H1 (cell line): Measurements from ENCODE around the gene APOBEC2. TPM values are rescaled to one million over a fixed set of nuclear protein-coding genes. Genes with fewer than 3 reads are reported as not detected.

ENCODE experiments used
- CTCF ChIA-PET: fragments of 300-600 bp; sonication (Branson Sonifier 250); formaldehyde crosslinking; loops from one replicate; lab custom pipeline; 2021; ENCODE audit not compliant: partially characterized antibody; lab: Charles Lee
- POLR2A ChIA-PET: fragments of 300-600 bp; sonication (Branson Sonifier 250); formaldehyde crosslinking; loops from one replicate; lab custom pipeline; 2021; ENCODE audit warnings: inconsistent platforms; ENCODE audit not compliant: partially characterized antibody; lab: Charles Lee
- DNase-seq, 2 experiments: peaks; one replicate each; pipeline versions ENCODE4 v3.0.0 to v3.0.0-alpha.2; 2010 to 2022; ENCODE audit warnings: low spot score in 2 of 2, low read depth in 1 of 2, mixed read lengths in 1 of 2
- FAIRE-seq: peaks from 2 replicates; lab custom pipeline; 2011; peaks lifted over from hg19 to GRCh38; lab: Jason Lieb, UNC
- H2AFZ ChIP-seq: 2 replicates; pipeline ENCODE4 v1.8.1; 2012; ENCODE audit warnings: low read length, inconsistent platforms
- H2AK5ac ChIP-seq: 2 replicates; pipeline ENCODE4 v1.6.1; 2013; ENCODE audit warnings: low read depth, low read length
- H2BK120ac ChIP-seq: replicated peaks from 2 replicates; pipeline ENCODE3; 2013; ENCODE audit warnings: low read depth, low read length, inconsistent platforms
- H2BK12ac ChIP-seq: 2 replicates; pipeline ENCODE4 v1.6.1; 2013; ENCODE audit warnings: low read depth, low read length
- H2BK15ac ChIP-seq: 2 replicates; pipeline ENCODE4 v1.6.1; 2013; ENCODE audit warnings: low read length
- H2BK20ac ChIP-seq: 2 replicates; pipeline ENCODE4 v1.6.1; 2013; ENCODE audit warnings: low read length
- H2BK5ac ChIP-seq: 2 replicates; pipeline ENCODE4 v1.6.1; 2013; ENCODE audit warnings: low read depth, low read length
- H3K14ac ChIP-seq: 2 replicates; pipeline ENCODE4 v1.6.1; 2013; ENCODE audit warnings: inconsistent platforms; ENCODE audit not compliant: insufficient read length
- H3K18ac ChIP-seq: 2 replicates; pipeline ENCODE4 v1.6.1; 2013; ENCODE audit warnings: low read length; ENCODE audit errors: extremely low read depth
- H3K23ac ChIP-seq: 2 replicates; pipeline ENCODE4 v1.6.1; 2013; ENCODE audit warnings: inconsistent platforms; ENCODE audit not compliant: insufficient read length
- H3K23me2 ChIP-seq: 2 replicates; pipeline ENCODE4 v1.6.1; 2013; ENCODE audit warnings: low read depth, low read length
- H3K27ac ChIP-seq: 2 replicates; pipeline ENCODE4 v1.6.1; 2011; ENCODE audit warnings: low read depth, low read length, inconsistent platforms
- H3K27me3 ChIP-seq, 4 experiments: replicated peaks in 1 of 4; 1 replicate in 1 of 4; 2 replicates in 3 of 4; pipeline versions ENCODE4 v1.6.1 to v1.8.1; 2011 to 2013; ENCODE audit warnings: low read length in 3 of 4, mild to moderate bottlenecking in 3 of 4, inconsistent platforms in 2 of 4, mixed read lengths in 2 of 4, moderate library complexity in 1 of 4; ENCODE audit not compliant: control insufficient read depth in 3 of 4, insufficient read depth in 3 of 4; ENCODE audit errors: extremely low read depth in 1 of 4
- H3K36me3 ChIP-seq, 4 experiments: 2 replicates each; pipeline versions ENCODE4 v1.6.1 to v1.8.1; 2011 to 2013; ENCODE audit warnings: mild to moderate bottlenecking in 4 of 4, low read length in 3 of 4, moderate library complexity in 2 of 4, control low read depth in 1 of 4, inconsistent platforms in 1 of 4; ENCODE audit not compliant: insufficient read depth in 4 of 4, control insufficient read depth in 2 of 4
- H3K4ac ChIP-seq: replicated peaks from 2 replicates; pipeline ENCODE3; 2013; ENCODE audit warnings: low read length, low read depth, mixed read lengths, inconsistent platforms; ENCODE audit not compliant: insufficient read length
- H3K4me1 ChIP-seq, 4 experiments: replicated peaks in 1 of 4; 1 replicate in 1 of 4; 2 replicates in 3 of 4; pipeline versions ENCODE4 v1.6.1 to v1.8.1; 2011 to 2013; ENCODE audit warnings: low read length in 3 of 4, inconsistent platforms in 2 of 4, mixed read lengths in 1 of 4; ENCODE audit not compliant: insufficient read depth in 4 of 4, control insufficient read depth in 3 of 4
- H3K4me2 ChIP-seq, 2 experiments: 2 replicates each; pipeline versions ENCODE4 v1.6.1 to v1.8.1; 2011 to 2013; ENCODE audit warnings: low read depth in 2 of 2, low read length in 2 of 2, control low read depth in 1 of 2, inconsistent platforms in 1 of 2, mild to moderate bottlenecking in 1 of 2; ENCODE audit not compliant: insufficient read depth in 1 of 2
- H3K4me3 ChIP-seq, 4 experiments: fragments of 200-600, 300-600 bp in 1 of 4; sonication (generic), shearing (Covaris generic), sonication (Bioruptor Twin) in 1 of 4; 2 replicates each; pipeline versions ENCODE4 v1.5.1 to v1.8.1; 2011 to 2016; ENCODE audit warnings: low read length in 4 of 4, low read depth in 3 of 4, control low read depth in 2 of 4, inconsistent platforms in 2 of 4, mild to moderate bottlenecking in 2 of 4, mixed read lengths in 1 of 4, moderate library complexity in 1 of 4; ENCODE audit not compliant: insufficient read depth in 2 of 4; ENCODE audit errors: extremely low read depth in 1 of 4
- H3K56ac ChIP-seq: replicated peaks from 2 replicates; pipeline ENCODE3; 2013; ENCODE audit warnings: low read depth, mild to moderate bottlenecking, mixed read lengths, low read length, inconsistent platforms; ENCODE audit not compliant: insufficient read length
- H3K79me1 ChIP-seq: 2 replicates; pipeline ENCODE4 v1.6.1; 2013; ENCODE audit warnings: low read depth, low read length, control low read depth
- H3K79me2 ChIP-seq, 2 experiments: 2 replicates each; pipeline versions ENCODE4 v1.6.1 to v1.8.1; 2012 to 2013; ENCODE audit warnings: low read length in 2 of 2, mild to moderate bottlenecking in 2 of 2, inconsistent platforms in 1 of 2; ENCODE audit not compliant: insufficient read depth in 2 of 2, control insufficient read depth in 1 of 2
- H3K9ac ChIP-seq, 4 experiments: replicated peaks in 1 of 4; 1 replicate in 1 of 4; 2 replicates in 3 of 4; pipeline versions ENCODE4 v1.6.1 to v1.8.1; 2011 to 2013; ENCODE audit warnings: low read depth in 3 of 4, low read length in 3 of 4, control low read depth in 2 of 4, mild to moderate bottlenecking in 2 of 4, moderate library complexity in 2 of 4, inconsistent platforms in 1 of 4; ENCODE audit errors: extremely low read depth in 1 of 4
- H3K9me3 ChIP-seq, 2 experiments: 2 replicates each; pipeline versions ENCODE4 v1.6.1 to v1.8.1; 2012 to 2013; ENCODE audit warnings: mild to moderate bottlenecking in 2 of 2, moderate library complexity in 2 of 2, control low read depth in 1 of 2, inconsistent platforms in 1 of 2, low read depth in 1 of 2, low read length in 1 of 2, mixed read lengths in 1 of 2; ENCODE audit not compliant: insufficient read depth in 2 of 2
- H4K20me1 ChIP-seq, 2 experiments: replicated peaks in 1 of 2; 2 replicates each; pipeline versions ENCODE3 to v1.8.1; 2011 to 2013; ENCODE audit warnings: inconsistent platforms in 2 of 2, low read length in 2 of 2, mild to moderate bottlenecking in 1 of 2; ENCODE audit not compliant: insufficient read depth in 2 of 2, control insufficient read depth in 1 of 2
- H4K5ac ChIP-seq: 2 replicates; pipeline ENCODE4 v1.6.1; 2013; ENCODE audit warnings: low read length, low read depth, mixed read lengths, inconsistent platforms; ENCODE audit not compliant: insufficient read length
- H4K8ac ChIP-seq: 2 replicates; pipeline ENCODE4 v1.8.0; 2013; ENCODE audit warnings: mild to moderate bottlenecking, moderate library complexity, low read length, inconsistent platforms; ENCODE audit not compliant: insufficient read depth; ENCODE audit errors: extremely low read depth
- H4K91ac ChIP-seq: replicated peaks from 2 replicates; pipeline ENCODE3; 2013; ENCODE audit warnings: low read length, mixed read lengths, inconsistent platforms; ENCODE audit not compliant: insufficient read length
- HDAC2 ChIP-seq, 2 experiments: fragments of 300-600 bp in 1 of 2; sonication (generic) in 1 of 2; IDR thresholded peaks; 2 replicates each; pipeline ENCODE4 v1.6.1; 2011 to 2012; ENCODE audit warnings: low read depth in 2 of 2, low read length in 2 of 2, mild to moderate bottlenecking in 2 of 2, moderate library complexity in 2 of 2, borderline replicate concordance in 1 of 2, inconsistent platforms in 1 of 2
- KDM5A ChIP-seq: fragments of 200-600 bp; IDR thresholded peaks from 2 replicates; pipeline ENCODE4 v1.7.1; 2012; ENCODE audit warnings: mild to moderate bottlenecking, low read length, inconsistent platforms, mixed read lengths
- RFX5 ChIP-seq: IDR thresholded peaks from 2 replicates; pipeline ENCODE4 v1.6.1; 2011; ENCODE audit warnings: low read depth, low read length, improper control_type of control experiment, borderline replicate concordance
- SIX5 ChIP-seq: IDR thresholded peaks from 2 replicates; pipeline ENCODE4 v1.6.1; 2011; ENCODE audit warnings: mild to moderate bottlenecking, low read depth, low read length
- SUZ12 ChIP-seq: fragments of 200-600 bp; sonication (generic); IDR thresholded peaks from 2 replicates; pipeline ENCODE4 v1.6.1; 2012; ENCODE audit warnings: mild to moderate bottlenecking, inconsistent platforms, low read length, moderate library complexity, mixed read lengths
- WGBS, 2 experiments: shearing (Covaris generic) in 1 of 2; methylation state at CpG; one replicate each; pipeline versions ENCODE4 v1.1.6 to v1.1.7; 2013 to 2015; ENCODE audit warnings: low lambda C conversion rate in 2 of 2, mixed read lengths in 2 of 2, inconsistent platforms in 1 of 2, low coverage in 1 of 2, missing lambda C conversion rate in 1 of 2; ENCODE audit not compliant: insufficient replicate concordance in 2 of 2, insufficient coverage in 1 of 2, insufficient read length in 1 of 2; ENCODE audit errors: extremely low coverage in 1 of 2, missing lambda C conversion rate in 1 of 2; 5-methylcytosine and 5-hydroxymethylcytosine counted together
- polyA plus RNA-seq, 7 experiments: library from polyadenylated mRNA; depleted of rRNA in 3 of 7; stranded (reverse) in 5 of 7; unstranded in 2 of 7; fragments of >200 nt in 5 of 7; fragments of 200-250 nt in 2 of 7; gene quantifications; 1 replicate in 5 of 7; 2 replicates in 1 of 7; 4 replicates in 1 of 7; pipeline versions ENCODE4 v1.2.1 to v1.2.3, GENCODE V29; 2011 to 2013; ENCODE audit warnings: missing spikeins in 2 of 7, mixed read lengths in 2 of 7
- total RNA-seq: library from RNA; stranded (reverse); fragmentation: NEBNext Ultra II Directional; extraction: Animal tissue kit (Norgen Biotek cat#: 25700); gene quantifications from 2 replicates; pipeline ENCODE4 v1.2.1, GENCODE V29; 2021

The APOBEC2 gene
- total and polyA plus RNA-seq, 2 of the 8 experiments (the other 6 are each of a cell fraction or from before 2014, with no cell fraction given), result not detected

GRCh38 chr6:41077536-41077935 is 24.5 kb downstream of the APOBEC2 start:
- Histone ChIP-seq H3K4me1 (peaks cover 0 to 5% (median 2%) of the 10 kb centered on the region in 4 experiments; a peak in 3 of 7 replicates), H2BK15ac (no peak overlapping the region), H3K14ac (no peak overlapping the region), H3K9me3 (no peaks in the 10 kb centered on the region), H3K56ac (no peak overlapping the region), H3K23ac (no peak overlapping the region), H3K4ac (no peak overlapping the region), H3K27ac (no peak overlapping the region), H2BK5ac (no peak overlapping the region), H3K4me3 (no peak overlapping the region), H3K27me3 (no peaks in the 10 kb centered on the region), H4K91ac (no peak overlapping the region), H3K23me2 (peaks cover 6% of the 10 kb centered on the region), H3K18ac (no peak overlapping the region), H2AFZ (no peak overlapping the region), H3K9ac (no peak overlapping the region), H2AK5ac (no peak overlapping the region), H3K79me2 (peaks cover 41 to 86% of the 10 kb centered on the region in 2 experiments), H2BK12ac (no peak overlapping the region), H3K36me3 (peaks cover 10 to 34% (median 24%) of the 10 kb centered on the region in 4 experiments), H2BK120ac (no peak overlapping the region), H3K79me1 (no peaks in the 10 kb centered on the region; the same call in 1 of the 2 replicates), H4K5ac (no peak overlapping the region), H2BK20ac (no peak overlapping the region), H4K20me1 (peaks cover under 1 to 11% of the 10 kb centered on the region in 2 experiments), H4K8ac (no peak overlapping the region), H3K4me2 (no peak overlapping the region)
- POLR2A ChIA-PET, result no interaction called here
- 91% methylated on average over 2 of the region's 2 CpGs; no CpG with 5 or more reads in 1 of the 2 experiments for WGBS, 2 experiments
- CTCF ChIA-PET, result no interaction called here
- no peak for DNase-seq
- FAIRE-seq, result no peak
- TF ChIP-seq HDAC2 (IDR thresholded peaks at IDR 0.05; ENCODE audit: borderline replicate concordance in 1 of 2, low read depth in 2 of 2, low read length in 2 of 2) (no peak), RFX5 (no peak), SIX5 (no peak), SUZ12 (no peak), KDM5A (no peak)
